ENCODE measurements around the gene EEFSEC. TPM values are rescaled to one million over a fixed set of nuclear protein-coding genes. Genes with fewer than 3 reads are reported as not detected.

The EEFSEC gene
- total and polyA plus RNA-seq, 2 of the 8 experiments (the other 6 are each of a cell fraction or from before 2014, with no cell fraction given) = 13.1 to 19.8 TPM

GRCh38 chr3:128320551-128321340 is 167.5 kb downstream of the EEFSEC start (continued):
- no peak for TF ChIP-seq CHD7 (IDR thresholded peaks at IDR 0.05; ENCODE audit: insufficient replicate concordance, low read length)
- TF ChIP-seq POLR2A (IDR thresholded peaks at IDR 0.05; ENCODE audit: control extremely low read depth in 1 of 2, low read depth in 2 of 2, low read length in 2 of 2) = no peak
- TF ChIP-seq ZNF274 (IDR thresholded peaks at IDR 0.05; ENCODE audit: borderline replicate concordance, extremely low read depth, low read length) = no peak
- TF ChIP-seq PHF8 (conservative IDR thresholded peaks at IDR 0.05; ENCODE audit: low read depth, low read length) = no peak
- no peak for TF ChIP-seq YY1 (IDR thresholded peaks at IDR 0.05; ENCODE audit: low read depth, low read length)
- TF ChIP-seq CBX8 (IDR thresholded peaks at IDR 0.05; ENCODE audit: borderline replicate concordance, low read depth, low read length) = no peak
- no peak for TF ChIP-seq RBBP5 (IDR thresholded peaks at IDR 0.05; ENCODE audit: borderline replicate concordance, low read depth, low read length)
- no peak for TF ChIP-seq BRCA1 (IDR thresholded peaks at IDR 0.05; ENCODE audit: low read depth, low read length)
